GM12874 (cell line): ENCODE results near the gene SLC11A2.

Experiments used
- CTCF ChIP-seq: IDR thresholded peaks from 2 replicates; pipeline ENCODE4 v1.5.1; 2011; ENCODE audit warnings: low read depth, mild to moderate bottlenecking, control low read depth, low read length, moderate library complexity; ENCODE audit not compliant: insufficient read depth

Gene SLC11A2

GRCh38 chr12:51047655-51048540 lies 21.7 kb upstream of the SLC11A2 start, which contains the start of gene LETMD1:
TSS of gene LETMD1 (plus strand) at chr12:51048327. CDS start at chr12:51048357, 30 bp downstream.
- peak; percentile 97 for TF ChIP-seq CTCF

GRCh38 chr12:51036279-51036678 lies 10.1 kb upstream of the SLC11A2 start:
- TF ChIP-seq CTCF = no peak

GRCh38 chr12:51033457-51034089 lies 7.4 kb upstream of the SLC11A2 start:
- TF ChIP-seq CTCF = no peak

- TF ChIP-seq CTCF = no peak
Observed at GRCh38 chr12:51033048-51033447, 6.9 kb upstream of the SLC11A2 start.

- TF ChIP-seq CTCF = no peak
Observed at GRCh38 chr12:51028813-51029150, 2.6 kb upstream of the SLC11A2 start.

- peak; percentile 19; the same call in 1 of the 2 replicates for TF ChIP-seq CTCF
Observed at GRCh38 chr12:51028126-51028812, 2.1 kb upstream of the SLC11A2 start.

GRCh38 chr12:51027342-51027835 lies 1.2 kb upstream of the SLC11A2 start:
- TF ChIP-seq CTCF = no peak
